ENCODE results near the gene ACAP3. TPM values are rescaled to one million over a fixed set of nuclear protein-coding genes. Genes with fewer than 3 reads are reported as not detected.

Gene ACAP3
- total RNA-seq, 1 experiment from 2014 or later = 42.2 TPM

DNA sequence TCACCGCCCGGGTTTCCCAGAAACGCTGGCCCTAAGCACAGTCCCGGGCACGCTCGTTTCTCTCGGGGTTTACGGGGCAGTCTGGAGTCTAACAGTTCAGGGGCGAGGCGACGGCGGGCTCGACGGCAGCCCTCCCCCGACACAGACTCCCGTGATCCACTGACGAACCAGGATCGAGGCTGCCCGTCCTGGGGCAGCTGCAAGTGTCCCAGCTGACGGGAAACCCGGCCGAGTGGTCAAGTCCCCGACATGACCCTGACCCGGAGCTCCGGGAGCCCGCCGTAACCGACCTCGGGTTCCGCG, 34.6 kb downstream of the ACAP3 start (continued):
- TF ChIP-seq, protein P1, sequence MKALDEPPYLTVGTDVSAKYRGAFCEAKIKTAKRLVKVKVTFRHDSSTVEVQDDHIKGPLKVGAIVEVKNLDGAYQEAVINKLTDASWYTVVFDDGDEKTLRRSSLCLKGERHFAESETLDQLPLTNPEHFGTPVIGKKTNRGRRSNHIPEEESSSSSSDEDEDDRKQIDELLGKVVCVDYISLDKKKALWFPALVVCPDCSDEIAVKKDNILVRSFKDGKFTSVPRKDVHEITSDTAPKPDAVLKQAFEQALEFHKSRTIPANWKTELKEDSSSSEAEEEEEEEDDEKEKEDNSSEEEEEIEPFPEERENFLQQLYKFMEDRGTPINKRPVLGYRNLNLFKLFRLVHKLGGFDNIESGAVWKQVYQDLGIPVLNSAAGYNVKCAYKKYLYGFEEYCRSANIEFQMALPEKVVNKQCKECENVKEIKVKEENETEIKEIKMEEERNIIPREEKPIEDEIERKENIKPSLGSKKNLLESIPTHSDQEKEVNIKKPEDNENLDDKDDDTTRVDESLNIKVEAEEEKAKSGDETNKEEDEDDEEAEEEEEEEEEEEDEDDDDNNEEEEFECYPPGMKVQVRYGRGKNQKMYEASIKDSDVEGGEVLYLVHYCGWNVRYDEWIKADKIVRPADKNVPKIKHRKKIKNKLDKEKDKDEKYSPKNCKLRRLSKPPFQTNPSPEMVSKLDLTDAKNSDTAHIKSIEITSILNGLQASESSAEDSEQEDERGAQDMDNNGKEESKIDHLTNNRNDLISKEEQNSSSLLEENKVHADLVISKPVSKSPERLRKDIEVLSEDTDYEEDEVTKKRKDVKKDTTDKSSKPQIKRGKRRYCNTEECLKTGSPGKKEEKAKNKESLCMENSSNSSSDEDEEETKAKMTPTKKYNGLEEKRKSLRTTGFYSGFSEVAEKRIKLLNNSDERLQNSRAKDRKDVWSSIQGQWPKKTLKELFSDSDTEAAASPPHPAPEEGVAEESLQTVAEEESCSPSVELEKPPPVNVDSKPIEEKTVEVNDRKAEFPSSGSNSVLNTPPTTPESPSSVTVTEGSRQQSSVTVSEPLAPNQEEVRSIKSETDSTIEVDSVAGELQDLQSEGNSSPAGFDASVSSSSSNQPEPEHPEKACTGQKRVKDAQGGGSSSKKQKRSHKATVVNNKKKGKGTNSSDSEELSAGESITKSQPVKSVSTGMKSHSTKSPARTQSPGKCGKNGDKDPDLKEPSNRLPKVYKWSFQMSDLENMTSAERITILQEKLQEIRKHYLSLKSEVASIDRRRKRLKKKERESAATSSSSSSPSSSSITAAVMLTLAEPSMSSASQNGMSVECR (CRISPR knock-in tag; IDR thresholded peaks at IDR 0.05; ENCODE audit: borderline replicate concordance) = no peak
- TF ChIP-seq GRHL2 (CRISPR knock-in tag; IDR thresholded peaks at IDR 0.05; ENCODE audit: insufficient replicate concordance, severe bottlenecking) (no peak), TCF7 (CRISPR knock-in tag; IDR thresholded peaks at IDR 0.05; ENCODE audit: low read depth) (no peak), ZNF263 (CRISPR knock-in tag; IDR thresholded peaks at IDR 0.05; ENCODE audit: low read depth) (no peak), OVOL2 (CRISPR knock-in tag; IDR thresholded peaks at IDR 0.05; ENCODE audit: borderline replicate concordance) (no peak), EMX1 (CRISPR knock-in tag; IDR thresholded peaks at IDR 0.05) (no peak), KAT7 (CRISPR knock-in tag; IDR thresholded peaks at IDR 0.05; ENCODE audit: borderline replicate concordance) (no peak)
- TF ChIP-seq, protein P2, sequence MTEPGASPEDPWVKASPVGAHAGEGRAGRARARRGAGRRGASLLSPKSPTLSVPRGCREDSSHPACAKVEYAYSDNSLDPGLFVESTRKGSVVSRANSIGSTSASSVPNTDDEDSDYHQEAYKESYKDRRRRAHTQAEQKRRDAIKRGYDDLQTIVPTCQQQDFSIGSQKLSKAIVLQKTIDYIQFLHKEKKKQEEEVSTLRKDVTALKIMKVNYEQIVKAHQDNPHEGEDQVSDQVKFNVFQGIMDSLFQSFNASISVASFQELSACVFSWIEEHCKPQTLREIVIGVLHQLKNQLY (CRISPR knock-in tag; IDR thresholded peaks at IDR 0.05) = no peak
- TF ChIP-seq, protein P3, sequence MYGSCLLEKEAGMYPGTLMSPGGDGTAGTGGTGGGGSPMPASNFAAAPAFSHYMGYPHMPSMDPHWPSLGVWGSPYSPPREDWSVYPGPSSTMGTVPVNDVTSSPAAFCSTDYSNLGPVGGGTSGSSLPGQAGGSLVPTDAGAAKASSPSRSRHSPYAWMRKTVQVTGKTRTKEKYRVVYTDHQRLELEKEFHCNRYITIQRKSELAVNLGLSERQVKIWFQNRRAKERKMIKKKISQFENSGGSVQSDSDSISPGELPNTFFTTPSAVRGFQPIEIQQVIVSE (CRISPR knock-in tag; IDR thresholded peaks at IDR 0.05; ENCODE audit: borderline replicate concordance) = no peak

DNA sequence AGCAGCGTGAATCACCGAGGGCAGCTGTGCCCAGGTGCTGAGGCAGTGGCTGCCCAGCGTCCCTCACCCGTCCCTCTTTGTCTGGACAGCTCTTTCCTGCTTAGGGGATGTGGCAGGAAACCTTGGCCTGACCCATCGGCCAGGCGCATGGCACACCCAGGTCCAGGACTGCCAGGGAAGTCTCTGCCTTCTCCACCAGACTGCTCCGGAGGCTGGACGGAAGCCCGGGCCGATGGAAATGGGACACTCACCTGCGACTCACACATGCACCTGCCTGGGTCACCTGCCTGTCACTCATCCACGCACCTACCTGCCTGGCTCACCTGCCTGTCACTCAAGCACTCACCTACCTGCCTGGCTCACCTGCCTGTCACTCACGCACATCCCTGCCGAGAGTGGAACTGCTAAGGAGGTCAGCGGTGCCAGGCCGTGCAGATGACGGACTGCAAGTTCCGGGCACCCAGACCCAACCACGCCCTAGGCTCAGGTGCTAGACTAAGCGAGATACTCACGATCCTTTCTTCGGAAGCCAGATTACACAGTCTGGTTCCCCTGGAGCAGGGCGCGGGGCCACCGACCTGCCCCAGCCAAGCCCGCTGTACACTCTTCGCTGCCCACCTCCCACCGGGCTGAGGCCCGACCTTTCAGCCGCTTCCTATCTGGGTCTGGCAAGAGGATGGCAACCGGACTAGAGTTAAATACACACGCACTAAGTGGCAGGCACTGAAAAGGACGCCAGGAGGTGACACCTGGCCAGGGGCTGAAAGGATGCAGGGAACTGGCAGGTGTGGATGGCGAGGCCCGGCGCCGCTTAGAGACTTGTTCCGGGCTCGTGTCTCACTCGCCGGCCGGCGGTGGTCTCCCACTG, 35.2 kb downstream of the ACAP3 start:
- CTCF ChIA-PET = interaction anchor here (1.1 to 2.2 kb wide), 5 partner anchors 8 to 150 kb away, joined by 4 to 25 read pairs (median 4); no protein-coding TSS in a partner anchor
- TF ChIP-seq, protein P4, sequence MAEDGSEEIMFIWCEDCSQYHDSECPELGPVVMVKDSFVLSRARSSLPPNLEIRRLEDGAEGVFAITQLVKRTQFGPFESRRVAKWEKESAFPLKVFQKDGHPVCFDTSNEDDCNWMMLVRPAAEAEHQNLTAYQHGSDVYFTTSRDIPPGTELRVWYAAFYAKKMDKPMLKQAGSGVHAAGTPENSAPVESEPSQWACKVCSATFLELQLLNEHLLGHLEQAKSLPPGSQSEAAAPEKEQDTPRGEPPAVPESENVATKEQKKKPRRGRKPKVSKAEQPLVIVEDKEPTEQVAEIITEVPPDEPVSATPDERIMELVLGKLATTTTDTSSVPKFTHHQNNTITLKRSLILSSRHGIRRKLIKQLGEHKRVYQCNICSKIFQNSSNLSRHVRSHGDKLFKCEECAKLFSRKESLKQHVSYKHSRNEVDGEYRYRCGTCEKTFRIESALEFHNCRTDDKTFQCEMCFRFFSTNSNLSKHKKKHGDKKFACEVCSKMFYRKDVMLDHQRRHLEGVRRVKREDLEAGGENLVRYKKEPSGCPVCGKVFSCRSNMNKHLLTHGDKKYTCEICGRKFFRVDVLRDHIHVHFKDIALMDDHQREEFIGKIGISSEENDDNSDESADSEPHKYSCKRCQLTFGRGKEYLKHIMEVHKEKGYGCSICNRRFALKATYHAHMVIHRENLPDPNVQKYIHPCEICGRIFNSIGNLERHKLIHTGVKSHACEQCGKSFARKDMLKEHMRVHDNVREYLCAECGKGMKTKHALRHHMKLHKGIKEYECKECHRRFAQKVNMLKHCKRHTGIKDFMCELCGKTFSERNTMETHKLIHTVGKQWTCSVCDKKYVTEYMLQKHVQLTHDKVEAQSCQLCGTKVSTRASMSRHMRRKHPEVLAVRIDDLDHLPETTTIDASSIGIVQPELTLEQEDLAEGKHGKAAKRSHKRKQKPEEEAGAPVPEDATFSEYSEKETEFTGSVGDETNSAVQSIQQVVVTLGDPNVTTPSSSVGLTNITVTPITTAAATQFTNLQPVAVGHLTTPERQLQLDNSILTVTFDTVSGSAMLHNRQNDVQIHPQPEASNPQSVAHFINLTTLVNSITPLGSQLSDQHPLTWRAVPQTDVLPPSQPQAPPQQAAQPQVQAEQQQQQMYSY (CRISPR knock-in tag; IDR thresholded peaks at IDR 0.05) = no peak
- TF ChIP-seq, protein P5, sequence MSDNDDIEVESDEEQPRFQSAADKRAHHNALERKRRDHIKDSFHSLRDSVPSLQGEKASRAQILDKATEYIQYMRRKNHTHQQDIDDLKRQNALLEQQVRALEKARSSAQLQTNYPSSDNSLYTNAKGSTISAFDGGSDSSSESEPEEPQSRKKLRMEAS (CRISPR knock-in tag; IDR thresholded peaks at IDR 0.05) = no peak
- TF ChIP-seq MYBL2 (CRISPR knock-in tag; IDR thresholded peaks at IDR 0.05) = no peak
- TF ChIP-seq SMAD3 (CRISPR knock-in tag; IDR thresholded peaks at IDR 0.05; ENCODE audit: borderline replicate concordance) = no peak
- TF ChIP-seq SMAD4 (CRISPR knock-in tag; IDR thresholded peaks at IDR 0.05) = no peak
- TF ChIP-seq CREM (CRISPR knock-in tag; IDR thresholded peaks at IDR 0.05) = no peak
- TF ChIP-seq, protein P6, sequence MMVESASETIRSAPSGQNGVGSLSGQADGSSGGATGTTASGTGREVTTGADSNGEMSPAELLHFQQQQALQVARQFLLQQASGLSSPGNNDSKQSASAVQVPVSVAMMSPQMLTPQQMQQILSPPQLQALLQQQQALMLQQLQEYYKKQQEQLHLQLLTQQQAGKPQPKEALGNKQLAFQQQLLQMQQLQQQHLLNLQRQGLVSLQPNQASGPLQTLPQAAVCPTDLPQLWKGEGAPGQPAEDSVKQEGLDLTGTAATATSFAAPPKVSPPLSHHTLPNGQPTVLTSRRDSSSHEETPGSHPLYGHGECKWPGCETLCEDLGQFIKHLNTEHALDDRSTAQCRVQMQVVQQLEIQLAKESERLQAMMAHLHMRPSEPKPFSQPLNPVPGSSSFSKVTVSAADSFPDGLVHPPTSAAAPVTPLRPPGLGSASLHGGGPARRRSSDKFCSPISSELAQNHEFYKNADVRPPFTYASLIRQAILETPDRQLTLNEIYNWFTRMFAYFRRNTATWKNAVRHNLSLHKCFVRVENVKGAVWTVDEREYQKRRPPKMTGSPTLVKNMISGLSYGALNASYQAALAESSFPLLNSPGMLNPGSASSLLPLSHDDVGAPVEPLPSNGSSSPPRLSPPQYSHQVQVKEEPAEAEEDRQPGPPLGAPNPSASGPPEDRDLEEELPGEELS (CRISPR knock-in tag; IDR thresholded peaks at IDR 0.05) = no peak; the same call in 1 of the 2 replicates
- peak; percentile 79; the same call in 1 of the 2 replicates for TF ChIP-seq RELA (CRISPR knock-in tag; IDR thresholded peaks at IDR 0.05; ENCODE audit: borderline replicate concordance)
- no peak for TF ChIP-seq ATF1 (CRISPR knock-in tag; IDR thresholded peaks at IDR 0.05)
- TF ChIP-seq ESRRA (CRISPR knock-in tag; IDR thresholded peaks at IDR 0.05; ENCODE audit: borderline replicate concordance) = no peak
- TF ChIP-seq, protein P7, sequence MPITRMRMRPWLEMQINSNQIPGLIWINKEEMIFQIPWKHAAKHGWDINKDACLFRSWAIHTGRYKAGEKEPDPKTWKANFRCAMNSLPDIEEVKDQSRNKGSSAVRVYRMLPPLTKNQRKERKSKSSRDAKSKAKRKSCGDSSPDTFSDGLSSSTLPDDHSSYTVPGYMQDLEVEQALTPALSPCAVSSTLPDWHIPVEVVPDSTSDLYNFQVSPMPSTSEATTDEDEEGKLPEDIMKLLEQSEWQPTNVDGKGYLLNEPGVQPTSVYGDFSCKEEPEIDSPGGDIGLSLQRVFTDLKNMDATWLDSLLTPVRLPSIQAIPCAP (CRISPR knock-in tag; IDR thresholded peaks at IDR 0.05) = 0 out of 2 replicates have a peak, but pooled peaks have one; percentile 14
- no peak for TF ChIP-seq SOX15 (CRISPR knock-in tag; IDR thresholded peaks at IDR 0.05)

More for the DNA sequence above, 35.2 kb downstream of the ACAP3 start:
- Mint-ChIP-seq H3K36me3 (peaks cover 9% of the 10 kb centered on the region), H3K4me3 (peak overlapping the region; percentile 84), H3K27me3 (ENCODE audit: low read depth) (no peaks in the 10 kb centered on the region), H3K9me3 (no peaks in the 10 kb centered on the region), H3K27ac (peak overlapping the region; percentile 63), H3K4me1 (peaks cover 23% of the 10 kb centered on the region)
- DNase-seq (ENCODE audit: low spot score) (peak; percentile 11), ATAC-seq (no peak)
- POLR2A ChIA-PET = interaction anchor here (0.7 kb wide), 1 partner anchor 431 kb away, joined by 5 read pairs; no protein-coding TSS in a partner anchor

Data from WTC11 (cell line).